ENCODE data around the gene CHORDC1. TPM values are rescaled to one million over a fixed set of nuclear protein-coding genes. Genes with fewer than 3 reads are reported as not detected.

CHORDC1 gene
- total and polyA plus RNA-seq, 2 of the 13 experiments (the other 11 are each of a cell fraction or from before 2014, with no cell fraction given), result 19.1 to 73.5 TPM

- TF ChIP-seq SPEN (CRISPR knock-in tag; IDR thresholded peaks at IDR 0.05; ENCODE audit: low read depth), result peak; percentile 78; the same call in 1 of the 2 replicates
- TF ChIP-seq GLI4 (CRISPR knock-in tag; IDR thresholded peaks at IDR 0.05; ENCODE audit: borderline replicate concordance), result no peak
- TF ChIP-seq, protein P1, sequence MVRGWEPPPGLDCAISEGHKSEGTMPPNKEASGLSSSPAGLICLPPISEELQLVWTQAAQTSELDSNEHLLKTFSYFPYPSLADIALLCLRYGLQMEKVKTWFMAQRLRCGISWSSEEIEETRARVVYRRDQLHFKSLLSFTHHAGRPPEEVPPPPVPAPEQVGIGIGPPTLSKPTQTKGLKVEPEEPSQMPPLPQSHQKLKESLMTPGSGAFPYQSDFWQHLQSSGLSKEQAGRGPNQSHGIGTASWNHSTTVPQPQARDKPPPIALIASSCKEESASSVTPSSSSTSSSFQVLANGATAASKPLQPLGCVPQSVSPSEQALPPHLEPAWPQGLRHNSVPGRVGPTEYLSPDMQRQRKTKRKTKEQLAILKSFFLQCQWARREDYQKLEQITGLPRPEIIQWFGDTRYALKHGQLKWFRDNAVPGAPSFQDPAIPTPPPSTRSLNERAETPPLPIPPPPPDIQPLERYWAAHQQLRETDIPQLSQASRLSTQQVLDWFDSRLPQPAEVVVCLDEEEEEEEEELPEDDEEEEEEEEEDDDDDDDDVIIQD (CRISPR knock-in tag; IDR thresholded peaks at IDR 0.05; ENCODE audit: low read depth), result peak; percentile 59
- no peak for TF ChIP-seq MAF1 (CRISPR knock-in tag; IDR thresholded peaks at IDR 0.05; ENCODE audit: borderline replicate concordance)
- no peak for TF ChIP-seq ZNF382 (CRISPR knock-in tag; IDR thresholded peaks at IDR 0.05; ENCODE audit: borderline replicate concordance)
- TF ChIP-seq, protein P2, sequence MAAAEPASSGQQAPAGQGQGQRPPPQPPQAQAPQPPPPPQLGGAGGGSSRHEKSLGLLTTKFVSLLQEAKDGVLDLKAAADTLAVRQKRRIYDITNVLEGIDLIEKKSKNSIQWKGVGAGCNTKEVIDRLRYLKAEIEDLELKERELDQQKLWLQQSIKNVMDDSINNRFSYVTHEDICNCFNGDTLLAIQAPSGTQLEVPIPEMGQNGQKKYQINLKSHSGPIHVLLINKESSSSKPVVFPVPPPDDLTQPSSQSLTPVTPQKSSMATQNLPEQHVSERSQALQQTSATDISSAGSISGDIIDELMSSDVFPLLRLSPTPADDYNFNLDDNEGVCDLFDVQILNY (CRISPR knock-in tag; conservative IDR thresholded peaks at IDR 0.05), result no peak
- TF ChIP-seq, protein P3, sequence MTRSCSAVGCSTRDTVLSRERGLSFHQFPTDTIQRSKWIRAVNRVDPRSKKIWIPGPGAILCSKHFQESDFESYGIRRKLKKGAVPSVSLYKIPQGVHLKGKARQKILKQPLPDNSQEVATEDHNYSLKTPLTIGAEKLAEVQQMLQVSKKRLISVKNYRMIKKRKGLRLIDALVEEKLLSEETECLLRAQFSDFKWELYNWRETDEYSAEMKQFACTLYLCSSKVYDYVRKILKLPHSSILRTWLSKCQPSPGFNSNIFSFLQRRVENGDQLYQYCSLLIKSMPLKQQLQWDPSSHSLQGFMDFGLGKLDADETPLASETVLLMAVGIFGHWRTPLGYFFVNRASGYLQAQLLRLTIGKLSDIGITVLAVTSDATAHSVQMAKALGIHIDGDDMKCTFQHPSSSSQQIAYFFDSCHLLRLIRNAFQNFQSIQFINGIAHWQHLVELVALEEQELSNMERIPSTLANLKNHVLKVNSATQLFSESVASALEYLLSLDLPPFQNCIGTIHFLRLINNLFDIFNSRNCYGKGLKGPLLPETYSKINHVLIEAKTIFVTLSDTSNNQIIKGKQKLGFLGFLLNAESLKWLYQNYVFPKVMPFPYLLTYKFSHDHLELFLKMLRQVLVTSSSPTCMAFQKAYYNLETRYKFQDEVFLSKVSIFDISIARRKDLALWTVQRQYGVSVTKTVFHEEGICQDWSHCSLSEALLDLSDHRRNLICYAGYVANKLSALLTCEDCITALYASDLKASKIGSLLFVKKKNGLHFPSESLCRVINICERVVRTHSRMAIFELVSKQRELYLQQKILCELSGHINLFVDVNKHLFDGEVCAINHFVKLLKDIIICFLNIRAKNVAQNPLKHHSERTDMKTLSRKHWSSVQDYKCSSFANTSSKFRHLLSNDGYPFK (CRISPR knock-in tag; IDR thresholded peaks at IDR 0.05; ENCODE audit: borderline replicate concordance), result peak; percentile 79
- TF ChIP-seq, protein P4, sequence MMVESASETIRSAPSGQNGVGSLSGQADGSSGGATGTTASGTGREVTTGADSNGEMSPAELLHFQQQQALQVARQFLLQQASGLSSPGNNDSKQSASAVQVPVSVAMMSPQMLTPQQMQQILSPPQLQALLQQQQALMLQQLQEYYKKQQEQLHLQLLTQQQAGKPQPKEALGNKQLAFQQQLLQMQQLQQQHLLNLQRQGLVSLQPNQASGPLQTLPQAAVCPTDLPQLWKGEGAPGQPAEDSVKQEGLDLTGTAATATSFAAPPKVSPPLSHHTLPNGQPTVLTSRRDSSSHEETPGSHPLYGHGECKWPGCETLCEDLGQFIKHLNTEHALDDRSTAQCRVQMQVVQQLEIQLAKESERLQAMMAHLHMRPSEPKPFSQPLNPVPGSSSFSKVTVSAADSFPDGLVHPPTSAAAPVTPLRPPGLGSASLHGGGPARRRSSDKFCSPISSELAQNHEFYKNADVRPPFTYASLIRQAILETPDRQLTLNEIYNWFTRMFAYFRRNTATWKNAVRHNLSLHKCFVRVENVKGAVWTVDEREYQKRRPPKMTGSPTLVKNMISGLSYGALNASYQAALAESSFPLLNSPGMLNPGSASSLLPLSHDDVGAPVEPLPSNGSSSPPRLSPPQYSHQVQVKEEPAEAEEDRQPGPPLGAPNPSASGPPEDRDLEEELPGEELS (CRISPR knock-in tag; IDR thresholded peaks at IDR 0.05), result no peak
- TF ChIP-seq HDAC6 (IDR thresholded peaks at IDR 0.05; ENCODE audit: low read depth, low read length), result no peak
- no peak for TF ChIP-seq ZNF281 (CRISPR knock-in tag; IDR thresholded peaks at IDR 0.05; ENCODE audit: borderline replicate concordance)
- TF ChIP-seq, protein P5, sequence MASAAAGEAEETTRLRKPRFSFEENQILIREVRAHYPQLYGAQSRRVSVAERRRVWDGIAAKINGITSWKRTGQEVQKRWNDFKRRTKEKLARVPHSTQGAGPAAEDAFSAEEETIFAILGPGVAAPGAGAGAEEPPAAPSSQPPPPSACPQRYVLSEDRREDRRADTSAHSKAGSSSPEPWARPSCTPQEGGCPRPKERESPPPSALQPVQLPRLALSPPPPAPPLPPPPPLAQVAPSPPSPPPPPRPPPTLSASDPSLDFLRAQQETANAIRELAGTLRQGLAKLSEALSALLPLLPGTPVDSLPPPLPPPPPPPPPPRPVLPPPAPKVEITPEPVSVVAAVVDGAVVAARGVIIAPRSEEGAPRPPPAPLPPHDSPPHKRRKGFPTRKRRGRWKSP (CRISPR knock-in tag; IDR thresholded peaks at IDR 0.05), result peak; percentile 81; the same call in 1 of the 2 replicates
- TF ChIP-seq GZF1 (CRISPR knock-in tag; IDR thresholded peaks at IDR 0.05), result peak; percentile 73; the same call in 1 of the 2 replicates
- TF ChIP-seq SRF (IDR thresholded peaks at IDR 0.05; ENCODE audit: low read depth, low read length), result no peak
- TF ChIP-seq, protein P6, sequence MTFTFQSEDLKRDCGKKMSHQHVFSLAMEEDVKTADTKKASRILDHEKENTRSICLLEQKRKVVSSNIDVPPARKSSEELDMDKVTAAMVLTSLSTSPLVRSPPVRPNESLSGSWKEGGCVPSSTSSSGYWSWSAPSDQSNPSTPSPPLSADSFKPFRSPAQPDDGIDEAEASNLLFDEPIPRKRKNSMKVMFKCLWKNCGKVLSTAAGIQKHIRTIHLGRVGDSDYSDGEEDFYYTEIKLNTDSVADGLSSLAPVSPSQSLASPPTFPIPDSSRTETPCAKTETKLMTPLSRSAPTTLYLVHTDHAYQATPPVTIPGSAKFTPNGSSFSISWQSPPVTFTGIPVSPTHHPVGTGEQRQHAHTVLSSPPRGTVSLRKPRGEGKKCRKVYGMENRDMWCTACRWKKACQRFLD (CRISPR knock-in tag; IDR thresholded peaks at IDR 0.05; ENCODE audit: borderline replicate concordance), result 0 out of 2 replicates have a peak, but pooled peaks have one; percentile 61
Measured at GRCh38 chr11:90222459-90223247, at the start of gene CHORDC1 (continued).
